K562 (cell line): ENCODE data around the gene RNF213. TPM values are rescaled to one million over a fixed set of nuclear protein-coding genes. Genes with fewer than 3 reads are reported as not detected.

Experiments used
- ERF ChIP-seq: fragments of 450-650 bp; formaldehyde crosslinking; IDR thresholded peaks from 2 replicates; pipeline ENCODE4 v1.4.0; 2020; ENCODE audit warnings: mild to moderate bottlenecking, mixed read lengths
- SMARCB1 ChIP-seq: IDR thresholded peaks from 2 replicates; pipeline ENCODE4 v1.6.1; 2011; ENCODE audit warnings: improper control_type of control experiment, low read depth; ENCODE audit not compliant: insufficient read length
- polyA plus RNA-seq, 8 experiments: library from polyadenylated mRNA; depleted of rRNA in 4 of 8; stranded (reverse) in 5 of 8; unstranded in 3 of 8; fragments of >200 nt; fragmentation: Nextera tagmentation in 2 of 8; fragmentation: Illumina TruSeq in 1 of 8; extraction: Ambion mirVana in 2 of 8; extraction: Trizol in 1 of 8; gene quantifications; 2 replicates each; pipeline versions ENCODE4 v1.2.1 to v1.2.3, GENCODE V29; 2011 to 2014; ENCODE audit warnings: inconsistent platforms in 1 of 8, missing spikeins in 1 of 8
- total RNA-seq, 7 experiments: library from RNA; depleted of rRNA in 6 of 7; stranded (reverse); fragments of >200 nt in 6 of 7; fragmentation: Illumina TruSeq in 2 of 7; extraction: Trizol in 2 of 7; gene quantifications; 2 replicates each; pipeline versions ENCODE4 v1.2.1 to v1.2.3, GENCODE V29; 2011 to 2021; ENCODE audit warnings: low replicate concordance in 1 of 7
- TF ChIP-seq, protein P1 (sequence below), 2 experiments: fragments of 150-350 bp in 1 of 2; IDR thresholded peaks; 2 replicates each; pipeline ENCODE4 v1.6.1; 2012 to 2016; ENCODE audit warnings: low read depth in 2 of 2, low read length in 2 of 2, mild to moderate bottlenecking in 1 of 2, moderate library complexity in 1 of 2
- TF ChIP-seq, protein P2 (sequence below): fragments of 200-800 bp; sonication (Bioruptor generic); IDR thresholded peaks from 2 replicates; pipeline ENCODE4 v1.6.1; 2016; ENCODE audit warnings: missing genetic modification characterization, missing compliant biosample characterization

RNF213 gene
- total and polyA plus RNA-seq, 9 of the 15 experiments (the other 6 are each of a cell fraction or from before 2014, with no cell fraction given) = 5.3 to 33.6 (median 17.9) TPM

GRCh38 chr17:80433916-80434666, 173.4 kb downstream of the RNF213 start (continued):
- TF ChIP-seq, protein P1, sequence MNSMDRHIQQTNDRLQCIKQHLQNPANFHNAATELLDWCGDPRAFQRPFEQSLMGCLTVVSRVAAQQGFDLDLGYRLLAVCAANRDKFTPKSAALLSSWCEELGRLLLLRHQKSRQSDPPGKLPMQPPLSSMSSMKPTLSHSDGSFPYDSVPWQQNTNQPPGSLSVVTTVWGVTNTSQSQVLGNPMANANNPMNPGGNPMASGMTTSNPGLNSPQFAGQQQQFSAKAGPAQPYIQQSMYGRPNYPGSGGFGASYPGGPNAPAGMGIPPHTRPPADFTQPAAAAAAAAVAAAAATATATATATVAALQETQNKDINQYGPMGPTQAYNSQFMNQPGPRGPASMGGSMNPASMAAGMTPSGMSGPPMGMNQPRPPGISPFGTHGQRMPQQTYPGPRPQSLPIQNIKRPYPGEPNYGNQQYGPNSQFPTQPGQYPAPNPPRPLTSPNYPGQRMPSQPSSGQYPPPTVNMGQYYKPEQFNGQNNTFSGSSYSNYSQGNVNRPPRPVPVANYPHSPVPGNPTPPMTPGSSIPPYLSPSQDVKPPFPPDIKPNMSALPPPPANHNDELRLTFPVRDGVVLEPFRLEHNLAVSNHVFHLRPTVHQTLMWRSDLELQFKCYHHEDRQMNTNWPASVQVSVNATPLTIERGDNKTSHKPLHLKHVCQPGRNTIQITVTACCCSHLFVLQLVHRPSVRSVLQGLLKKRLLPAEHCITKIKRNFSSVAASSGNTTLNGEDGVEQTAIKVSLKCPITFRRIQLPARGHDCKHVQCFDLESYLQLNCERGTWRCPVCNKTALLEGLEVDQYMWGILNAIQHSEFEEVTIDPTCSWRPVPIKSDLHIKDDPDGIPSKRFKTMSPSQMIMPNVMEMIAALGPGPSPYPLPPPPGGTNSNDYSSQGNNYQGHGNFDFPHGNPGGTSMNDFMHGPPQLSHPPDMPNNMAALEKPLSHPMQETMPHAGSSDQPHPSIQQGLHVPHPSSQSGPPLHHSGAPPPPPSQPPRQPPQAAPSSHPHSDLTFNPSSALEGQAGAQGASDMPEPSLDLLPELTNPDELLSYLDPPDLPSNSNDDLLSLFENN (IDR thresholded peaks at IDR 0.05; ENCODE audit: low read depth in 2 of 2, low read length in 2 of 2) = no peak
- TF ChIP-seq ERF (no peak), SMARCB1 (no peak)
- TF ChIP-seq, protein P2, sequence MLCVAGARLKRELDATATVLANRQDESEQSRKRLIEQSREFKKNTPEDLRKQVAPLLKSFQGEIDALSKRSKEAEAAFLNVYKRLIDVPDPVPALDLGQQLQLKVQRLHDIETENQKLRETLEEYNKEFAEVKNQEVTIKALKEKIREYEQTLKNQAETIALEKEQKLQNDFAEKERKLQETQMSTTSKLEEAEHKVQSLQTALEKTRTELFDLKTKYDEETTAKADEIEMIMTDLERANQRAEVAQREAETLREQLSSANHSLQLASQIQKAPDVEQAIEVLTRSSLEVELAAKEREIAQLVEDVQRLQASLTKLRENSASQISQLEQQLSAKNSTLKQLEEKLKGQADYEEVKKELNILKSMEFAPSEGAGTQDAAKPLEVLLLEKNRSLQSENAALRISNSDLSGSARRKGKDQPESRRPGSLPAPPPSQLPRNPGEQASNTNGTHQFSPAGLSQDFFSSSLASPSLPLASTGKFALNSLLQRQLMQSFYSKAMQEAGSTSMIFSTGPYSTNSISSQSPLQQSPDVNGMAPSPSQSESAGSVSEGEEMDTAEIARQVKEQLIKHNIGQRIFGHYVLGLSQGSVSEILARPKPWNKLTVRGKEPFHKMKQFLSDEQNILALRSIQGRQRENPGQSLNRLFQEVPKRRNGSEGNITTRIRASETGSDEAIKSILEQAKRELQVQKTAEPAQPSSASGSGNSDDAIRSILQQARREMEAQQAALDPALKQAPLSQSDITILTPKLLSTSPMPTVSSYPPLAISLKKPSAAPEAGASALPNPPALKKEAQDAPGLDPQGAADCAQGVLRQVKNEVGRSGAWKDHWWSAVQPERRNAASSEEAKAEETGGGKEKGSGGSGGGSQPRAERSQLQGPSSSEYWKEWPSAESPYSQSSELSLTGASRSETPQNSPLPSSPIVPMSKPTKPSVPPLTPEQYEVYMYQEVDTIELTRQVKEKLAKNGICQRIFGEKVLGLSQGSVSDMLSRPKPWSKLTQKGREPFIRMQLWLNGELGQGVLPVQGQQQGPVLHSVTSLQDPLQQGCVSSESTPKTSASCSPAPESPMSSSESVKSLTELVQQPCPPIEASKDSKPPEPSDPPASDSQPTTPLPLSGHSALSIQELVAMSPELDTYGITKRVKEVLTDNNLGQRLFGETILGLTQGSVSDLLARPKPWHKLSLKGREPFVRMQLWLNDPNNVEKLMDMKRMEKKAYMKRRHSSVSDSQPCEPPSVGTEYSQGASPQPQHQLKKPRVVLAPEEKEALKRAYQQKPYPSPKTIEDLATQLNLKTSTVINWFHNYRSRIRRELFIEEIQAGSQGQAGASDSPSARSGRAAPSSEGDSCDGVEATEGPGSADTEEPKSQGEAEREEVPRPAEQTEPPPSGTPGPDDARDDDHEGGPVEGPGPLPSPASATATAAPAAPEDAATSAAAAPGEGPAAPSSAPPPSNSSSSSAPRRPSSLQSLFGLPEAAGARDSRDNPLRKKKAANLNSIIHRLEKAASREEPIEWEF (CRISPR knock-in tag) = no peak
